GM18511 (cell line): ENCODE measurements around the gene TWIST2.

Experiments
- ATAC-seq: cut with Tn5 transposase; IDR thresholded peaks from one replicate; pipeline ENCODE4 v1.9.1; 2021; ENCODE audit warnings: mild to moderate bottlenecking, moderate library complexity; ENCODE audit not compliant: unreplicated experiment

The TWIST2 gene

GRCh38 chr2:238855891-238856580, 8.2 kb downstream of the TWIST2 start:
- no peak for ATAC-seq

- ATAC-seq = no peak
Observed at GRCh38 chr2:238856713-238857567, 9.1 kb downstream of the TWIST2 start.

- ATAC-seq = no peak
Observed at GRCh38 chr2:238857959-238858358, 10.1 kb downstream of the TWIST2 start.

- ATAC-seq = no peak
Observed at GRCh38 chr2:238859636-238860347, 11.9 kb downstream of the TWIST2 start.

GRCh38 chr2:238861013-238861730, 13.3 kb downstream of the TWIST2 start:
- ATAC-seq = no peak

- no peak for ATAC-seq
Observed at GRCh38 chr2:238861766-238862315, 14.0 kb downstream of the TWIST2 start.

GRCh38 chr2:238862701-238863100, 14.8 kb downstream of the TWIST2 start:
- no peak for ATAC-seq

- no peak for ATAC-seq
Observed at GRCh38 chr2:238863231-238863630, 15.3 kb downstream of the TWIST2 start.

GRCh38 chr2:238863749-238864206, 15.9 kb downstream of the TWIST2 start:
- no peak for ATAC-seq

GRCh38 chr2:238864207-238865014, 16.5 kb downstream of the TWIST2 start:
- ATAC-seq = no peak

GRCh38 chr2:238865015-238865719, 17.3 kb downstream of the TWIST2 start:
- no peak for ATAC-seq

GRCh38 chr2:238865744-238866355, 18.0 kb downstream of the TWIST2 start:
- no peak for ATAC-seq

GRCh38 chr2:238866656-238867277, 18.9 kb downstream of the TWIST2 start:
- no peak for ATAC-seq

- ATAC-seq = no peak
Observed at GRCh38 chr2:238868067-238868524, 20.2 kb downstream of the TWIST2 start.

GRCh38 chr2:238868616-238869292, 20.9 kb downstream of the TWIST2 start:
- no peak for ATAC-seq

- ATAC-seq = no peak
Observed at GRCh38 chr2:238869293-238870124, 21.6 kb downstream of the TWIST2 start.

- no peak for ATAC-seq
Observed at GRCh38 chr2:238870261-238870660, 22.4 kb downstream of the TWIST2 start.
